ENCODE data around the gene MS4A4E. TPM values are rescaled to one million over a fixed set of nuclear protein-coding genes. Genes with fewer than 3 reads are reported as not detected.
"Not testable (repeated sequence)": the region's sequence is repeated elsewhere in the genome, so short reads cannot be mapped to it uniquely, and the experiment has no call there.

The MS4A4E gene
- total RNA-seq, result 1.0 TPM
- polyA plus RNA-seq, result not detected

DNA sequence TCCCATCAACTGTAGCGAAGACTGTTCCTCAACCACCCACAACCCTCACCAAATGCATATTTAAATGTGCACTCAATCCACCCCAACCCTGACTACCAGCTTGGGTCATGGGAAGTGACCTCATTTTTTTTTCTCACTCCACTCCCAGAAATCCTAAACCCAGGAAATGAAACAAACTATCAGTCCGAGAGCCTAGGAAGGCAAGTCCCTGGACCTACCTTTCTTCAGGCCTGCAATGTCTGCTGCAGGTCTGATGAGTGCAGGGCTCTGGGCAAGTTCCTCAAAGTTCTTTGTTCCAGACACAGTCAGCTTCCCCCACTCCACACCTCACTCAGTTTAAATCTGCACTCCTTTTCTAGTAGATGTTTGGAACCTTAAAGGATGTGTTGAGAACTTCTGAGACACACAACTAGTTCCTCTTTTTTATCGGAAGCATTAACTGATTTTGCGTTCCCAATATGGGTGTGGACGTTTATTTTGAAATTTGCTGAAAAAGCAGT is at the start of gene MS4A4E:
MS4A4E (minus strand) TSS at position 398 of the 500 bp plus-strand sequence. CDS start 13,082 bp downstream, outside the sequence.
- H3K27ac ChIP-seq (ENCODE audit: insufficient read depth, low read length, poor library complexity, severe bottlenecking), result no peak within 1 kb of the TSS
- Mint-ChIP-seq H3K9me3 (peaks cover 0 to 2% (median 0%) of the 10 kb centered on the region in 7 donors), H3K27me3 (peaks cover 15% of the 10 kb centered on the region), H3K4me3 (no peak within 1 kb of the TSS), H3K4me1 (no peaks in the 10 kb centered on the region), H3K27ac (no peak within 1 kb of the TSS), H3K36me3 (no peaks in the 10 kb centered on the region)
- H3K4me3 ChIP-seq (ENCODE audit: low read depth, low read length), result no peak within 1 kb of the TSS
- DNase-seq, result no peak
- ATAC-seq (ENCODE audit: low read depth in 2 of 2), result no peak
- H3K36me3 ChIP-seq (ENCODE audit: control insufficient read depth, insufficient read depth, low read length), result no peaks in the 10 kb centered on the region
- no peaks in the 10 kb centered on the region for H3K4me1 ChIP-seq (ENCODE audit: control insufficient read depth, insufficient read depth, low read length, poor library complexity, severe bottlenecking)
- H3K27me3 ChIP-seq (ENCODE audit: control insufficient read depth, insufficient read depth, low read length), result peaks cover 5% of the 10 kb centered on the region
- no peaks in the 10 kb centered on the region for H3K9me3 ChIP-seq (ENCODE audit: control insufficient read depth in 2 of 2, low read length in 2 of 2)

DNA sequence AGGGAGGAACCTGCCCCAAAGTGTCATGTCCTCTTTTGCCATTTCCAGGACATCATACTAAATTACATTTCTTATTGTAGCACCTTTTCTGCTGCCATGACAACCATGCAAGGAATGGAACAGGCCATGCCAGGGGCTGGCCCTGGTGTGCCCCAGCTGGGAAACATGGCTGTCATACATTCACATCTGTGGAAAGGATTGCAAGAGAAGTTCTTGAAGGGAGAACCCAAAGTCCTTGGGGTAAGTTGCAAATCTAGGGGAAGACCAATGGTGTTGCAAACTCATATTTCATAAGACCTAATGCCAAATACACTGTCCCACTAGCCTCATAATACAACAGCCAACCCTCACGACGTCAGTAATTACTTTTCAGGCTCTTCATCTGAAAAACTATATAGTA is 49.2 kb upstream of the MS4A4E start:
- Histone ChIP-seq H3K27ac (ENCODE audit: insufficient read depth, low read length, poor library complexity, severe bottlenecking) (no peak overlapping the region), H3K9me3 (ENCODE audit: control insufficient read depth in 2 of 2, low read length in 2 of 2) (no peaks in the 10 kb centered on the region), H3K27me3 (ENCODE audit: control insufficient read depth, insufficient read depth, low read length) (no peaks in the 10 kb centered on the region), H3K4me3 (ENCODE audit: low read depth, low read length) (no peak overlapping the region), H3K36me3 (ENCODE audit: control insufficient read depth, insufficient read depth, low read length) (no peaks in the 10 kb centered on the region), H3K4me1 (ENCODE audit: control insufficient read depth, insufficient read depth, low read length, poor library complexity, severe bottlenecking) (no peaks in the 10 kb centered on the region)
- no peaks in the 10 kb centered on the region for H3K4me1 Mint-ChIP-seq
- no peak for DNase-seq
- H3K4me3 Mint-ChIP-seq, result no peak overlapping the region
- peaks cover 0 to 5% (median 0%) of the 10 kb centered on the region in 7 donors for H3K9me3 Mint-ChIP-seq
- H3K36me3 Mint-ChIP-seq, result no peaks in the 10 kb centered on the region
- peaks cover 25% of the 10 kb centered on the region for H3K27me3 Mint-ChIP-seq
- ATAC-seq (ENCODE audit: low read depth in 2 of 2), result no peak
- H3K27ac Mint-ChIP-seq, result no peak overlapping the region

DNA sequence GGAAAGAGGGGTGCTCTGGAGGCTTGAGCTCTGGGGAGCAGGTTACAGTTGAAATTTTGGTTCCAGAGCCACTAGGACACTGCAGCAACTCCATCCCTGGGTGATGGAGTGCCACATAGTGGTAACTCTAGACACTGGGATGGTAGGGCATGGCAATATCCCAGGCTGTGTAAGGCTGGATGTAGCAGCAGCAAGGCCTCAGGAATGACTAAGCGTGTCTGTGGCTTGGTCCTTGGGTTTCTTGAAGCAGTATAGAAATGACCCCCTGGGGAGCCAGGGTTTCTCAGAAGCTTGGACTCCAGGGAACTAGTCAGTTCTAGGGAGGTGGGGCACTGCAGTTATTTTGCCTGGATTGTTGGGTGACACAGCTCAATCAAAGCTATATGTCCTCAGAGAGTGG is 45.6 kb upstream of the MS4A4E start:
- Mint-ChIP-seq H3K27ac (no peak overlapping the region), H3K4me3 (no peak overlapping the region), H3K9me3 (peaks cover 0 to 5% (median 0%) of the 10 kb centered on the region in 7 donors), H3K36me3 (no peaks in the 10 kb centered on the region), H3K4me1 (no peaks in the 10 kb centered on the region), H3K27me3 (peaks cover 21% of the 10 kb centered on the region)
- DNase-seq, result no peak
- Histone ChIP-seq H3K4me1 (ENCODE audit: control insufficient read depth, insufficient read depth, low read length, poor library complexity, severe bottlenecking) (no peaks in the 10 kb centered on the region), H3K9me3 (ENCODE audit: control insufficient read depth in 2 of 2, low read length in 2 of 2) (no peaks in the 10 kb centered on the region), H3K27ac (ENCODE audit: insufficient read depth, low read length, poor library complexity, severe bottlenecking) (no peak overlapping the region), H3K27me3 (ENCODE audit: control insufficient read depth, insufficient read depth, low read length) (no peaks in the 10 kb centered on the region), H3K4me3 (ENCODE audit: low read depth, low read length) (no peak overlapping the region), H3K36me3 (ENCODE audit: control insufficient read depth, insufficient read depth, low read length) (no peaks in the 10 kb centered on the region)
- ATAC-seq (ENCODE audit: low read depth in 2 of 2), result no peak

- H3K27me3 Mint-ChIP-seq, result peaks cover 15% of the 10 kb centered on the region
- not testable (repeated sequence) for ATAC-seq (ENCODE audit: low read depth in 2 of 2)
These were observed 42.6 kb upstream of the MS4A4E start for GRCh38 chr11:60285411-60286126.

GRCh38 chr11:60282286-60282685 is 39.3 kb upstream of the MS4A4E start:
- Mint-ChIP-seq H3K9me3 (peaks cover 0 to 2% (median 0%) of the 10 kb centered on the region in 7 donors), H3K4me3 (no peak overlapping the region), H3K27ac (no peak overlapping the region), H3K4me1 (no peaks in the 10 kb centered on the region), H3K36me3 (no peaks in the 10 kb centered on the region), H3K27me3 (peaks cover 6% of the 10 kb centered on the region)
- no peak overlapping the region for H3K27ac ChIP-seq (ENCODE audit: insufficient read depth, low read length, poor library complexity, severe bottlenecking)
- no peaks in the 10 kb centered on the region for H3K4me1 ChIP-seq (ENCODE audit: control insufficient read depth, insufficient read depth, low read length, poor library complexity, severe bottlenecking)
- no peak for DNase-seq
- H3K27me3 ChIP-seq (ENCODE audit: control insufficient read depth, insufficient read depth, low read length), result peaks cover 3% of the 10 kb centered on the region
- no peak for ATAC-seq (ENCODE audit: low read depth in 2 of 2)
- no peaks in the 10 kb centered on the region for H3K36me3 ChIP-seq (ENCODE audit: control insufficient read depth, insufficient read depth, low read length)
- no peaks in the 10 kb centered on the region for H3K9me3 ChIP-seq (ENCODE audit: control insufficient read depth in 2 of 2, low read length in 2 of 2)
- H3K4me3 ChIP-seq (ENCODE audit: low read depth, low read length), result no peak overlapping the region

More at GRCh38 chr11:60285411-60286126, 42.6 kb upstream of the MS4A4E start:
- not testable (repeated sequence) for H3K27ac ChIP-seq (ENCODE audit: insufficient read depth, low read length, poor library complexity, severe bottlenecking); H3K36me3 Mint-ChIP-seq; H3K36me3 ChIP-seq (ENCODE audit: control insufficient read depth, insufficient read depth, low read length); H3K9me3 Mint-ChIP-seq; H3K4me1 ChIP-seq (ENCODE audit: control insufficient read depth, insufficient read depth, low read length, poor library complexity, severe bottlenecking); H3K9me3 ChIP-seq (ENCODE audit: control insufficient read depth in 2 of 2, low read length in 2 of 2); H3K4me3 ChIP-seq (ENCODE audit: low read depth, low read length); H3K27me3 ChIP-seq (ENCODE audit: control insufficient read depth, insufficient read depth, low read length); H3K4me3 Mint-ChIP-seq; H3K27ac Mint-ChIP-seq; H3K4me1 Mint-ChIP-seq; DNase-seq

DNA sequence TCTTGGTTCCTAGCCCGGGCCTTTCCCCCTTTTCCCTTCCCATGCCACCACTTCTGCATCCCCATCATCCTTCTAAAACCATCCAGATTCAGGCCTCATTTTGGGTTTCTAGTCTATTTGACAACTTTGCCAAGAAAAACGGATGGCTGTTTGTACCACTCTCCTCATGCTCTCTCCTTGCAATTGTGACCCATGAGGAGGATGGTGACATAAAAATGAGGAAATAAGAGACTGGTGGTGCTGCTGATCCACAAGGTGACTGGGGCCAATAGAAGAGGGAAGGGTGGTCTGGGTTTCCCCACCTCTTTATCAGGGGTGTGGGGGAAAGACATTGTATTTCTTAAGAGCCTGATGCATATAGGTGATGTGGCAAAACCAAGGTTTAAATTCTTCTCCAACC is 38.5 kb upstream of the MS4A4E start:
- Histone ChIP-seq H3K9me3 (ENCODE audit: control insufficient read depth in 2 of 2, low read length in 2 of 2) (no peaks in the 10 kb centered on the region), H3K27me3 (ENCODE audit: control insufficient read depth, insufficient read depth, low read length) (peaks cover 6% of the 10 kb centered on the region), H3K4me3 (ENCODE audit: low read depth, low read length) (no peak overlapping the region), H3K36me3 (ENCODE audit: control insufficient read depth, insufficient read depth, low read length) (no peaks in the 10 kb centered on the region), H3K4me1 (ENCODE audit: control insufficient read depth, insufficient read depth, low read length, poor library complexity, severe bottlenecking) (no peaks in the 10 kb centered on the region), H3K27ac (ENCODE audit: insufficient read depth, low read length, poor library complexity, severe bottlenecking) (no peak overlapping the region)
- Mint-ChIP-seq H3K36me3 (no peaks in the 10 kb centered on the region), H3K27me3 (peaks cover 1% of the 10 kb centered on the region), H3K4me1 (no peaks in the 10 kb centered on the region), H3K27ac (no peak overlapping the region), H3K4me3 (no peak overlapping the region), H3K9me3 (peaks cover 0 to 2% (median 0%) of the 10 kb centered on the region in 7 donors)
- no peak for ATAC-seq (ENCODE audit: low read depth in 2 of 2)
- no peak for DNase-seq

DNA sequence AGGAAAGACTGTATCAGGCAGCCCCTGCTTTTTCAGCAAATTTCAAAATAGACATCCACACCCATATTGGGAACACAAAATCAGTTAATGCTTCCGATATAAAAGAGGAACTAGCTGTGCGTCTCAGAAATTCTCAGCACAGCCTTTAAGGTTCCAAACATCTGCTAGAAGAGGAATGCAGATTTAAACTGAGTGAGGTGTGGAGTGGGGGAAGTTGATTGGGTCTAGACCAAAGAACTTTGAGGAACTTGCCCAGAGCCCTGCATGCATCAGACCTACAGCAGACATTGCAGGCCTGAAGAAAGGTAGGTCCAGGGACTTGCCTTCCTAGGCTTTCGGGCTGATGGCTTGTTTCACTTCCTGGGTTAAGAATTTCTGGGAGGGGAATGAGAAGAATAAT is 37.5 kb upstream of the MS4A4E start, which contains the start of gene MS4A4A:
MS4A4A (plus strand) TSS at position 255 of the 400 bp plus-strand sequence; CDS start at position 265, 10 bp downstream.
- no peak within 1 kb of the TSS for H3K4me3 ChIP-seq (ENCODE audit: low read depth, low read length)
- no peak within 1 kb of the TSS for H3K27ac ChIP-seq (ENCODE audit: insufficient read depth, low read length, poor library complexity, severe bottlenecking)

GRCh38 chr11:60274416-60274815 is 31.5 kb upstream of the MS4A4E start:
- Mint-ChIP-seq H3K4me3 (no peak overlapping the region), H3K27me3 (peaks cover 22% of the 10 kb centered on the region), H3K36me3 (no peaks in the 10 kb centered on the region), H3K27ac (no peak overlapping the region), H3K4me1 (no peaks in the 10 kb centered on the region), H3K9me3 (peaks cover 0 to 4% (median 0%) of the 10 kb centered on the region in 7 donors)
- Histone ChIP-seq H3K27me3 (ENCODE audit: control insufficient read depth, insufficient read depth, low read length) (peaks cover 11% of the 10 kb centered on the region), H3K36me3 (ENCODE audit: control insufficient read depth, insufficient read depth, low read length) (no peaks in the 10 kb centered on the region), H3K27ac (ENCODE audit: insufficient read depth, low read length, poor library complexity, severe bottlenecking) (no peak overlapping the region), H3K9me3 (ENCODE audit: control insufficient read depth in 2 of 2, low read length in 2 of 2) (peaks cover 0 to 2% of the 10 kb centered on the region in 2 experiments), H3K4me3 (ENCODE audit: low read depth, low read length) (no peak overlapping the region), H3K4me1 (ENCODE audit: control insufficient read depth, insufficient read depth, low read length, poor library complexity, severe bottlenecking) (no peaks in the 10 kb centered on the region)
- no peak for ATAC-seq (ENCODE audit: low read depth in 2 of 2)
- no peak for DNase-seq

More for the DNA sequence above, 37.5 kb upstream of the MS4A4E start, which contains the start of gene MS4A4A:
- Mint-ChIP-seq H3K36me3 (no peaks in the 10 kb centered on the region), H3K27me3 (peaks cover 6% of the 10 kb centered on the region), H3K9me3 (peaks cover 0 to 1% (median 0%) of the 10 kb centered on the region in 7 donors), H3K4me1 (no peaks in the 10 kb centered on the region), H3K27ac (no peak within 1 kb of the TSS), H3K4me3 (no peak within 1 kb of the TSS)
- Histone ChIP-seq H3K9me3 (ENCODE audit: control insufficient read depth in 2 of 2, low read length in 2 of 2) (no peaks in the 10 kb centered on the region), H3K4me1 (ENCODE audit: control insufficient read depth, insufficient read depth, low read length, poor library complexity, severe bottlenecking) (no peaks in the 10 kb centered on the region), H3K27me3 (ENCODE audit: control insufficient read depth, insufficient read depth, low read length) (peaks cover 6% of the 10 kb centered on the region), H3K36me3 (ENCODE audit: control insufficient read depth, insufficient read depth, low read length) (no peaks in the 10 kb centered on the region)
- DNase-seq, result no peak
- ATAC-seq (ENCODE audit: low read depth in 2 of 2), result peak; percentile 34 to 50

Data from CD4-positive, CD25-positive, alpha-beta regulatory T cell (primary cell).